ENCODE measurements around the gene CHDH. TPM values are rescaled to one million over a fixed set of nuclear protein-coding genes. Genes with fewer than 3 reads are reported as not detected.

Gene CHDH
- total RNA-seq, 4 donors from 2014 or later, result 36.5 to 114 (median 53.7) TPM

DNA sequence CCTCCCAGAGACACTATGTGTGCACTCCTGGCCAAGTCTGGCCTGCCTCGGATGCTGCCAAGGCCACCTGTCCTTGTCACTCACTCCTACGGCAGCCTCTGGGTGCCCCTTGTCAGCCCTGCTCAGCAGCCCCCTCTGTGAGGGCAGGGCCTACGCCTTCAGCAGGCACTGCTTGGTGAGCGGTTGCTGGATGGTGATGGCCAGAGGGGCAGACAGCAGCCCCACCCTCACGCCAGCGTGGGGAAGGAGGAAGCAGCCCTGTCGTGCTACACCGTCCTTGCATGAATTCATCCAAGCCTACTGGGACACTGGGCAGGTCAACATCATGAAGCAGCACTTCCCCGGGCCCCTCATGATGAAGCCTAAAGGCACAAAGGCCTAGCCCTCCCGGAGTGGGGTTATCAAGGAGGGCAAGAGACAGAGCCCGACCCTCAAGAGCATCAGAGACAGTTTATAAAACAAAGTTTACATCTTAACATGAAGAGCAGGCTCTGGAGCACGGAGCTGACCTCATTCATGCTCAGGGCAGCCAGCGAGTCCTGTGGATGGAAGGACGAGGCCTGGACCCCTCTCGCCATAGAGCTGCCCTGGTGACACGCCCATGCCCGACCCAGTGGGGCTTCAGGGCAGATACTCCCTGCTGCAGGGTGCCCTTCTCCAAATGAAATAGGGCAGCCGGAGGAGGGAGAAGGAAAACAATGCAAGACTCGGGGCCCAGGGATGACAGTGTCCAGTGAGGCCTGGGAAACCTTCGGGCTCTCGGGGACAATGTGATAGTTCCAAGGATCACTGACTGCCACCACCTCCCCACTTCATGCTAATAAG is 25.3 kb downstream of the CHDH start:
- no peak for DNase-seq
- Histone ChIP-seq H3K27me3 (no peaks in the 10 kb centered on the region), H3K4me3 (no peak overlapping the region), H3K36me3 (peaks cover 0 to 4% (median 0%) of the 10 kb centered on the region in 4 donors), H3K27ac (no peak overlapping the region), H3K9me3 (no peaks in the 10 kb centered on the region), H3K4me1 (peaks cover 0 to 3% (median 0%) of the 10 kb centered on the region in 4 donors)
- TF ChIP-seq POLR2A (IDR thresholded peaks at IDR 0.05) (no peak), EP300 (IDR thresholded peaks at IDR 0.05; ENCODE audit: low read depth) (no peak), POLR2AphosphoS5 (IDR thresholded peaks at IDR 0.05) (no peak)
- TF ChIP-seq, protein P1, sequence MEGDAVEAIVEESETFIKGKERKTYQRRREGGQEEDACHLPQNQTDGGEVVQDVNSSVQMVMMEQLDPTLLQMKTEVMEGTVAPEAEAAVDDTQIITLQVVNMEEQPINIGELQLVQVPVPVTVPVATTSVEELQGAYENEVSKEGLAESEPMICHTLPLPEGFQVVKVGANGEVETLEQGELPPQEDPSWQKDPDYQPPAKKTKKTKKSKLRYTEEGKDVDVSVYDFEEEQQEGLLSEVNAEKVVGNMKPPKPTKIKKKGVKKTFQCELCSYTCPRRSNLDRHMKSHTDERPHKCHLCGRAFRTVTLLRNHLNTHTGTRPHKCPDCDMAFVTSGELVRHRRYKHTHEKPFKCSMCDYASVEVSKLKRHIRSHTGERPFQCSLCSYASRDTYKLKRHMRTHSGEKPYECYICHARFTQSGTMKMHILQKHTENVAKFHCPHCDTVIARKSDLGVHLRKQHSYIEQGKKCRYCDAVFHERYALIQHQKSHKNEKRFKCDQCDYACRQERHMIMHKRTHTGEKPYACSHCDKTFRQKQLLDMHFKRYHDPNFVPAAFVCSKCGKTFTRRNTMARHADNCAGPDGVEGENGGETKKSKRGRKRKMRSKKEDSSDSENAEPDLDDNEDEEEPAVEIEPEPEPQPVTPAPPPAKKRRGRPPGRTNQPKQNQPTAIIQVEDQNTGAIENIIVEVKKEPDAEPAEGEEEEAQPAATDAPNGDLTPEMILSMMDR (IDR thresholded peaks at IDR 0.05), result no peak
- intact Hi-C loops (cut with DNase I; ENCODE audit: low total_unique reads), result no loop called here
- 67 to 81% methylated on average over 1 to 21 of the region's 21 CpGs for WGBS, 2 donors (ENCODE audit: low coverage in 1 of 2)
- in situ Hi-C loops (cut with MboI; ENCODE audit: low pct_ligation_motif_present in 1 of 4, low pct_unique_long_range_greater_than_20kb in 1 of 4, low sequenced_read_pairs in 3 of 4), result no loop called here

DNA sequence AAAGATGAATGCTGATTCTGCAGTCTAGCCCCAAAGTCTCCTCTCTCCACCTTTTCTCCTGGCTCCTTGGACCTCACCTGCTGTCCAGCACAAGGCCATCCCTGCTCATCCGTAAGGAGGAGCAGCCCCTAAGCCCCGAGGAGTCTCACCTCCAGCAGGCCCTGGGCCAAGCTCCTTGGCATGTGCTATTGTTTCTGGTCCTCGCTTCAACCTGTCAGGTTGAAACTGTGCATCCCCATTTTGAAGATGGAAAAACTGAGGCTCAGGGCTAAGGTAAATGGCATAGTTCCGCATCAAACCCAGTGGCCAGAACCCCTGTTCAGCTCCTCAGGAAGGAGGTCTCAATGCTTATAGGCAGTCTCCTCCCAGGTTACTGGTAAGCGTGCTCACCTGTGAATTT is 26.1 kb downstream of the CHDH start:
- in situ Hi-C loops (cut with MboI; ENCODE audit: low pct_ligation_motif_present in 1 of 4, low pct_unique_long_range_greater_than_20kb in 1 of 4, low sequenced_read_pairs in 3 of 4), result no loop called here
- DNase-seq, result no peak

DNA sequence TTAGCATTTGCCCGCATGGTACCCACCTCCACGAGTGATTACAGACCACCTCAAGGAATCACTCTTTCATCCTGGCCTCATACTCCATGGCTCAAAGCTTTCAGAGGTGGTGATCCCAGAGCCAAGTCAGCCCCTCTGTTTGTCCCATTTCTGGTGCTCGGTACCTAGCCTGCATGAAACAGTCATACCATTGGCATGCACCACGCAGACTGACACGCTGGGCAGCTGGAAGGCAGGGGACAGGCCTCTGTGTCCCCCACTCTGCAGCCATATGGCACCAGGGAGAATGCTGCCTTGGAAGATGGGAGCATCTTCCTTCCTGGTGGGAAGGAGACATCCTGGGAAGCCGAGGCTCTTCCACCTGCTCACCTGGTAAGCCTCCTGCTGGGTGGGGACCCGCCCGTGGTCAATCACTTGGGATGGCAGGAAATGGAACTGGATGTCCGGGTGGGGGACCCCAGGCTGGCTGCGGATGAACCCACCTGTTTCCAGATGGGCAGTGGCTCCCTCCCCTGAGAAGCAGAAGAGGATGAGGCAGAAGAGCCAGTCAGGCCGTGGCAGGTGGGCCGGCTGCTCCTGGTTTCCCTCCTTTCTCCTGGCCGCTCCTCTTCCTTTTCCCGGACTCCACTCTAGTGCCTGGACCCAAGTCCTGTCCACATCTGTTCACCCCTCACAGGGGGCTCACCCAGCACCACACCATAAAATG is 26.9 kb downstream of the CHDH start:
- Histone ChIP-seq H3K4me1 (no peaks in the 10 kb centered on the region), H3K4me3 (no peak overlapping the region), H3K27ac (no peak overlapping the region), H3K27me3 (no peaks in the 10 kb centered on the region), H3K36me3 (peaks cover 0 to 4% (median 0%) of the 10 kb centered on the region in 4 donors), H3K9me3 (no peaks in the 10 kb centered on the region)
- intact Hi-C loops (cut with DNase I; ENCODE audit: low total_unique reads), result no loop called here
- TF ChIP-seq POLR2A (IDR thresholded peaks at IDR 0.05), result no peak
- TF ChIP-seq, protein P1 (IDR thresholded peaks at IDR 0.05), result no peak
- no peak for DNase-seq
- WGBS, 2 donors (ENCODE audit: low coverage in 1 of 2), result 90% methylated on average over 14 of the region's 14 CpGs; no CpG with 5 or more reads in 1 of the 2 donors
- in situ Hi-C loops (cut with MboI; ENCODE audit: low pct_ligation_motif_present in 1 of 4, low pct_unique_long_range_greater_than_20kb in 1 of 4, low sequenced_read_pairs in 3 of 4), result no loop called here

More for the DNA sequence above, 26.1 kb downstream of the CHDH start:
- Histone ChIP-seq H3K27ac (no peak overlapping the region), H3K36me3 (peaks cover 0 to 4% (median 0%) of the 10 kb centered on the region in 4 donors), H3K4me1 (peaks cover 0 to 3% (median 0%) of the 10 kb centered on the region in 4 donors), H3K9me3 (no peaks in the 10 kb centered on the region), H3K27me3 (no peaks in the 10 kb centered on the region), H3K4me3 (no peak overlapping the region)
- intact Hi-C loops (cut with DNase I; ENCODE audit: low total_unique reads), result no loop called here
- TF ChIP-seq POLR2AphosphoS5 (IDR thresholded peaks at IDR 0.05) (no peak), POLR2A (IDR thresholded peaks at IDR 0.05) (no peak), EP300 (IDR thresholded peaks at IDR 0.05; ENCODE audit: low read depth) (no peak)
- TF ChIP-seq, protein P1 (IDR thresholded peaks at IDR 0.05), result no peak
- WGBS, 2 donors (ENCODE audit: low coverage in 1 of 2), result 86% methylated on average over 5 of the region's 5 CpGs; no CpG with 5 or more reads in 1 of the 2 donors
